Fibroblast of pulmonary artery (primary cell): ENCODE data around the gene PRKAA2.

Experiments
- DNase-seq: peaks from one replicate; pipeline ENCODE4 v3.0.0-alpha.2; 2010; ENCODE audit warnings: low read depth
- H3K4me3 ChIP-seq: replicated peaks from 2 replicates; pipeline ENCODE4 v1.5.1; 2011; ENCODE audit warnings: low read depth, mild to moderate bottlenecking, control low read depth, low read length, moderate library complexity
- TF ChIP-seq, protein P1 (sequence below): IDR thresholded peaks from 2 replicates; pipeline ENCODE4 v1.5.1; 2011; ENCODE audit warnings: mild to moderate bottlenecking, control low read depth, low read length, inconsistent platforms; ENCODE audit errors: missing control alignments

Gene PRKAA2

DNA sequence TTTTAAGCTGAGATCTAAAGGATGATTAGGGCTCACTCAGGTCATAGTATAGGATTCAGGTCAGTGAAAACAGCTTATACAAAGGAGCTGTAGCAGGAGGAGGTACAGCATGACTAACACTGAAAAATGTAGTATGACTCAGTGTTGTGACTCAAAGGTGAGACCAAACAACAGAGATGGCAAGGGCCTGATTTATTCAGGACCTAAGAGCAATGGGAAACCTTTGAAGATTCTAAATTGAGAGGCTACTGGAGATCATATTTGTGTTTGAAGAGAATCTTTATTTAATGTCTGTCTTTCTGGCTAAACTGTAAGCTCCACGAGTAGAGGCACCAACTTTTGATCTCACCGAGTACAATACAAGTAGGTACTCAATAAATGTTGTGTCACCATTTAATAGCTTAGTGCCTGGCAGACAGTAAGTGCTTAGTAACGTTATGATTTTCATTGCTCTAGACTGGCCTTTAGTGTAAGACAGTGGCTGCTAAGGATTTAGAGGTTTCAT lies 43.5 kb downstream of the PRKAA2 start:
- H3K4me3 ChIP-seq = no peak overlapping the region
- DNase-seq = peak; percentile 38
- TF ChIP-seq, protein P1, sequence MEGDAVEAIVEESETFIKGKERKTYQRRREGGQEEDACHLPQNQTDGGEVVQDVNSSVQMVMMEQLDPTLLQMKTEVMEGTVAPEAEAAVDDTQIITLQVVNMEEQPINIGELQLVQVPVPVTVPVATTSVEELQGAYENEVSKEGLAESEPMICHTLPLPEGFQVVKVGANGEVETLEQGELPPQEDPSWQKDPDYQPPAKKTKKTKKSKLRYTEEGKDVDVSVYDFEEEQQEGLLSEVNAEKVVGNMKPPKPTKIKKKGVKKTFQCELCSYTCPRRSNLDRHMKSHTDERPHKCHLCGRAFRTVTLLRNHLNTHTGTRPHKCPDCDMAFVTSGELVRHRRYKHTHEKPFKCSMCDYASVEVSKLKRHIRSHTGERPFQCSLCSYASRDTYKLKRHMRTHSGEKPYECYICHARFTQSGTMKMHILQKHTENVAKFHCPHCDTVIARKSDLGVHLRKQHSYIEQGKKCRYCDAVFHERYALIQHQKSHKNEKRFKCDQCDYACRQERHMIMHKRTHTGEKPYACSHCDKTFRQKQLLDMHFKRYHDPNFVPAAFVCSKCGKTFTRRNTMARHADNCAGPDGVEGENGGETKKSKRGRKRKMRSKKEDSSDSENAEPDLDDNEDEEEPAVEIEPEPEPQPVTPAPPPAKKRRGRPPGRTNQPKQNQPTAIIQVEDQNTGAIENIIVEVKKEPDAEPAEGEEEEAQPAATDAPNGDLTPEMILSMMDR = no peak

DNA sequence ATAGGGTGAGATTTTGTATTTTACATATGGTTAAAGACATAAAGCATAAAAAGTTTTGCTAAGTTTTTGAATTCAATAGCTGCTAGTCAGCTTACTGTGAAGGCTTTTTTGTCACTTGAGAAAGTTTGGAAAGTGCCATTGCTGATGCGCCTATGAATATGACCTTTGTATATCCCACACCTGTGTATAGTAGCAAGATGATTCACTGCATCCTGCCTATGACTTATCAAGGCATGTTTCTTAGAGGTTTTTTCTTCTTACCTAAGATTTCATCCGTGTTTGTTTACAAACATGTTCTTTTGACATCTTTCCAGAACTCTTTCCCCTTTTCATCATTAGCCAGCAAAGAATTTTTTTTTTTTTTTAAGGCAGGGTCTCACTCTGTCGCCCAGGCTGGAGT lies 51.5 kb downstream of the PRKAA2 start:
- H3K4me3 ChIP-seq = no peak overlapping the region
- DNase-seq = no peak
- TF ChIP-seq, protein P1 = no peak

DNA sequence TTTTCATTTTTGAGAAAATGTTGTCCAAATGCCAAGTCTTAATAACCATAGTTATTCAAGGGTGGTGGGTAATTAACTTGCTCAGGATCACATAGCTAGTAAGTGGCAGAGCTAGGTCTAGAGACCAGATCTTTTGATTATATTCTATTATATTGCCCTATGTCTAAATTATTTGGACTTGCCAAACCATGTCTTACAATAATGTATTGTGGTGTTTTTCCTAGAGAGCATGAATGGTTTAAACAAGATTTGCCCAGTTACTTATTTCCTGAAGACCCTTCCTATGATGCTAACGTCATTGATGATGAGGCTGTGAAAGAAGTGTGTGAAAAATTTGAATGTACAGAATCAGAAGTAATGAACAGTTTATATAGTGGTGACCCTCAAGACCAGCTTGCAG lies 58.6 kb downstream of the PRKAA2 start:
- no peak overlapping the region for H3K4me3 ChIP-seq
- TF ChIP-seq, protein P1 = no peak

DNA sequence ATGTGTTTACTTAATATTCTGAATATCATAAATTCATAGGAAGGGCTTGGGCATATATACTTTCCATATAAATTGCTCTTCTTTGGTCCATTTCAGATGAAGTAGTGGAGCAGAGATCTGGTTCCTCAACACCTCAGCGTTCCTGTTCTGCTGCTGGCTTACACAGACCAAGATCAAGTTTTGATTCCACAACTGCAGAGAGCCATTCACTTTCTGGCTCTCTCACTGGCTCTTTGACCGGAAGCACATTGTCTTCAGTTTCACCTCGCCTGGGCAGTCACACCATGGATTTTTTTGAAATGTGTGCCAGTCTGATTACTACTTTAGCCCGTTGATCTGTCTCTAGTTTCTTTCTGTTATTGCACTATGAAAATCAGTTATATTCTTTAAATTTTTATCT lies 62.3 kb downstream of the PRKAA2 start:
- TF ChIP-seq, protein P1 = no peak
- H3K4me3 ChIP-seq = no peak overlapping the region
- no peak for DNase-seq

More for the DNA sequence above, 58.6 kb downstream of the PRKAA2 start:
- DNase-seq = no peak

DNA sequence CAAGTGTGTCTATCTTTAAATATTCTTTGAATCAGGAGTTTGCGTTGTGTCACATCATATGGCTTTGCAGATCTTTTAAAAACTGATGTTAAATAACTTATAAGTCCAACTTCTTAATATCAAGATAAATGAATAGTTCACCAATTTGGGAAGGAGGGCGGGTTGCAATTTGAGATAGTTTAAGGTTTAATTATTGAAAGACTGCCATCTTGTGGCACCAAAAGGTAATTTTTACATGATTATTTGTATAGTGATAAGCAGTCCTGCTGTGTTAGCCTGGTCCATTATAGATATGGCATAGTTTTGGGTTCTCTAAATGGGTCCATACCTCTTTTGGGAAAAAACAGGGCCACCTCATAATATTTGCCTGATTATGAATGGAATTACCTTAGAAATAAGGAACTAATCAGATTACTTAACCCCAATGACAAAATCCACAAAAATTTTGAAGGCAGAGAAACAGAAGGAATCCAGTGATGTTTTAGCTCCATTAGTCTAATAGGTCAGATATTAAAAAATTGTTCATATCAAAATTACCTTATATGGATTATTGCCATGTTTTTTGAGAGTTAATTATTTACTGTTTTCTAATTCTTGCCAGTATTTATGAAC lies 64.3 kb downstream of the PRKAA2 start:
- TF ChIP-seq, protein P1 = peak; percentile 48
- no peak overlapping the region for H3K4me3 ChIP-seq
- DNase-seq = peak; percentile 72

DNA sequence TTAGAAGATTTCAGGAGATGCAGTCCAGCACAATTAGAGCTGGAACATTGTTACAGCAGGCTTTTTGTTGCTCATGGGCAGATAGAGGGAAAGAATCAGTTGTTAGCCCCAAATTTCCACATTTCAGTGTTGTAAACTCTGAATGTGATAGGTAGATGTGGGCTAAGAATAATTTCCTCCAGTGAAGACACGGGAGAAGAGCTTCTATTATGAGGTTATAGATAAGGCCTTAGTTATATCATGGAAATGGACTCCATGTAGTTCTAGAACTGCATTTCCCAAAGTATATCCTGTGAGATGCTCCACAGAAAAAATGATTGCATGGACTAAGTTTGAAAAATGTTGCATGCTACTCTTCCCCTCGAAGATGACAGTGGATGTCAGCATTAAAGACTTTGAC lies 64.9 kb downstream of the PRKAA2 start:
- no peak for DNase-seq
- TF ChIP-seq, protein P1 = no peak

DNA sequence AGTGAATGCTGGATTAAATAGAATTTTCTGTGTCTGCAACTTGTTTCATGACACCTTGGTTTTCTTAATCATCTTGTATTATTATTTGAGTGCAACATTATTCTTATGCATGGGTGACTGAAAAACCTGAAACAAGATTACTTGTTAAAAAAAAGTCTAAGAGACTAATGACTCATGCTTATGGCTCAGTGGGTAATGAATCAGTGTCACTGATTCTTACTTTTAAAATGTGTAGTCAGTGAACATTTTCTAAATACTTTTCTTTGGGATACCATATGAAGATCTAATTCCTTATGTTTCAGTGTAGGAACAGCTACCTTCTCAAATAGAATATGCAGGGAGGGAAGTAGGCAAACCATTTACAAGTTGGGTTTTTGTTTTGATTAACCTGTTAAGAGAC lies 65.5 kb downstream of the PRKAA2 start:
- DNase-seq = peak; percentile 60
- no peak overlapping the region for H3K4me3 ChIP-seq
- TF ChIP-seq, protein P1 = no peak

More for the DNA sequence above, 64.9 kb downstream of the PRKAA2 start:
- H3K4me3 ChIP-seq = no peak overlapping the region
